GM19438 (cell line): ENCODE data around the gene CAV3.
"Not testable (repeated sequence)": the region's sequence is repeated elsewhere in the genome, so short reads cannot be mapped to it uniquely, and the experiment has no call there.

Experiments
- ATAC-seq: cut with Tn5 transposase; IDR thresholded peaks from one replicate; pipeline ENCODE4 v1.9.1; 2021; ENCODE audit warnings: low read depth; ENCODE audit not compliant: unreplicated experiment

Gene CAV3

DNA sequence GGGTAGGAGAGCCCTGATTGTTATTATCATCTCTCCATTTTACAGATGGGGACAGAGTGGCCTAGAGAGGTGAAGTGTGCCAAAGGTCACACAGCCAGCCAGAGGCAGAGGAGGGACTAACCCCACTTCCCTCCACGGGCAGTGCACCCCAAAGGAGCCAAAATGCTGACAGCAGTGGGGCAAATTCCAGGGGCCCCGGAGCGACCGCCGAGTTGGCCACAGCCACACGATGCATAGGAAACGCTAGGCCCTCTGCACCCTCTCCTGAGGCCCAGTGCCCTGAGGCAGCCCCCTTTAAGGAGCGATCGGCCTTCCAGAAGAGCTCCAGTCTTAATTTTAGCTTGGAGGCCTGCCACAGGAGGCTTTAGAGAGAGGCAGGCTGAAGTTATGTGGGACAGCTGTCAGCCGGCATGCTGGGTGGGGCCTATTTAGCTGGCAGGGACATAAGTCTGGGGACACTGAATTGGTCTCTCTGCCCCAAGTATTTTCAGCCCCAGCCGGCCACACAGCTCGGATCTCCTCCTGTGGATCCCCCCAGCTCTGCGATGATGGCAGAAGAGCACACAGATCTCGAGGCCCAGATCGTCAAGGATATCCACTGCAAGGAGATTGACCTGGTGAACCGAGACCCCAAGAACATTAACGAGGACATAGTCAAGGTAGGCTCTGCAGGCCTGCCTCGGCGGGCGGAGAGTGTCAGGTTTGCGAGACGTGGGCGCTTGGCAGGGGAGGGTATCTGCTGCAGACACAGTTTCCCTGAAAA, at the start of gene CAV3:
CAV3 (plus strand) TSS at position 471 of the 763 bp plus-strand sequence; CDS start at position 546, 75 bp downstream.
- no peak for ATAC-seq

- ATAC-seq = not testable (repeated sequence)
Observed at GRCh38 chr3:8684992-8685391, 48.6 kb upstream of the CAV3 start.

DNA sequence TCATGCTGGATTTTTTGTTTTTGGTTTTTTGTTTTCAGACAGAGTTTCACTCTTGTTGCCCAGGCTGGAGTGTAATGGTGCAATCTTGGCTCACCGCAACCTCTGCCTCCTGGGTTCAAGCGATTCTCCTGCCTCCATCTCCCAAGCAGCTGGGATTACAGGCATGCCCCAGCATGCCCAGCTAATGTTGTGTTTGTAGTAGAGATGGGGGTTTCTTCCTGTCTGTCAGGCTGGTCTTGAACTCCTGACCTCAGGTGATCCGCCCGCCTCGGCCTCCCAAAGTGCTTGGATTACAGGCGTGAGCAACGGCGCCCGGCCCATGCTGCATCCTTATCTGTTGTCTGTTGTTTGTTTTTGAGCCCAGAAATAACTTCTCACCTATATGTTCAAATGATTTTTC, 42.3 kb upstream of the CAV3 start:
- not testable (repeated sequence) for ATAC-seq

DNA sequence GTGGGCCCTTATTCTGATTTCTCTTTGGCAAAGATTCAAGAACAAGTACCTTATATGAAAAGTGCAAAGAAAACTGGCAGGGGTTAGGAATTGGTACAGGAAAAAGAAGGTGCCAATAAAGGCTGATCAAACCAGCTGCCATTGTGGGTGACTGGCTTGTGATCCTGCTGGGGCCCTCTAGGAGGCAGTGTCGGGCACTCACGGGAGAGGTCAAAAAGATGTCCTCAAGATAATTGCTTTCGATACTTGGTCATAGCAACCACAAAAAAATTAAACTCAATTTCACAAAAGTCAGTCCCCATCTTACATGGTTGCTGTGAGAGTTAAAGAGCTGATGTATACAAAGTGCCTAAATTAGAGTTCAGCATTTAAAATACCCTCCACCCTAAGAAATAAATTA, 31.0 kb upstream of the CAV3 start:
- no peak for ATAC-seq

DNA sequence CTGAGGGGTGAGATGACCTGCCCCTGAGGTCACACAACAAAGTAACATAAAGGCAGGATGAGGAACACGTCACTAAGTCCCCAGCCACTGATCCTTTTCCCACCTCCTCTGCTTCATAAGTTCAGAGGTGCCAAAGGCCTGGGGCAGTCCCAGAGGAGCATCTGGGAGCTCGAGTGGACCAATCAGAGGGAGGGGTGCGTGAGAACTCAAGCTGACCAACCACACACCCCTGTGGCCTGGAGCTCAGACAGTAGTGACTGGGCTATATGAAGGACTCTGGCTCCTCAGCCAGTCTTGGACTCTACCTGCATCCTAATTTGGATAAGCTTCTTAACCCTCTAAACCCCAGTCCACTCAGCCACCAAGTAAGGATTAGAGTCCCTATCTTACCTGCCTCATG, 28.0 kb upstream of the CAV3 start:
- no peak for ATAC-seq

DNA sequence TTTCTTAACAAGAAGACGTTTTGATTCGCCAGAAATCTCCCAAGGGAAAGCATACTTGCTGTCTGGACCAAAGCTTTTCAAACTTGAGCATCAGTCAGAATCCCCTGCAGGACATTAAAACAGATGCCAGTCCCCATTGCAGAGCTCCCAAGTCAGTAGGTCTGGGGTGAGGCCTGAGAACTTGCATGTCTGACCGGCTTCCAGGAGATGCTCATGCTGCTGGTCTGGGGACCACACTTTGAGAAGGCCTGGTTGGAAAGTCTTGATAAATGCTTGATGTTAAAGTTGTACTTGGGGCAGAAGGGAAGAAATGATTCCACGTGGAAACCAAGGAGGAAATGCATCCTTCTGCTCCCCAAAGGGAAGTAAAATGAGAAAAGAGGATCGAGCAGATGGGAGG, 24.3 kb upstream of the CAV3 start:
- ATAC-seq = no peak

- ATAC-seq = no peak
Observed at GRCh38 chr3:8709801-8710507, 23.6 kb upstream of the CAV3 start.

GRCh38 chr3:8712045-8712907, 21.3 kb upstream of the CAV3 start:
- ATAC-seq = no peak

DNA sequence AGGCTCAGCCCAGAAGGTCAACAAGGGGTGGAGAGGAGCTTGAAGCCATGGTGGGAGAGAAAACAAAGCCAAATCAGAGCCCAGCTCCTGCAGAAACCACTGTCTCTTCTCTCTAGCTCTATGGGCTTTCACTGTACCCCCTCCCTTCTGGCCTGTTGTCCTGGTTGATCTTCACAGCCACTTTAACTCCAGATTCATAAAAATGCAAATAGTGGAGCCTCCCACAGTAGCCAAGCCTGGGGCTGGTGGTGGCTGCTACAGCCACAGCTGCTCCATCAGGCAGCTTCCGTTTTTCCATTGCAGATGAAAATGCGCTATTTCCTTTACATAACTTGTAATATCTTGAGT, 20.7 kb upstream of the CAV3 start:
- ATAC-seq = no peak

DNA sequence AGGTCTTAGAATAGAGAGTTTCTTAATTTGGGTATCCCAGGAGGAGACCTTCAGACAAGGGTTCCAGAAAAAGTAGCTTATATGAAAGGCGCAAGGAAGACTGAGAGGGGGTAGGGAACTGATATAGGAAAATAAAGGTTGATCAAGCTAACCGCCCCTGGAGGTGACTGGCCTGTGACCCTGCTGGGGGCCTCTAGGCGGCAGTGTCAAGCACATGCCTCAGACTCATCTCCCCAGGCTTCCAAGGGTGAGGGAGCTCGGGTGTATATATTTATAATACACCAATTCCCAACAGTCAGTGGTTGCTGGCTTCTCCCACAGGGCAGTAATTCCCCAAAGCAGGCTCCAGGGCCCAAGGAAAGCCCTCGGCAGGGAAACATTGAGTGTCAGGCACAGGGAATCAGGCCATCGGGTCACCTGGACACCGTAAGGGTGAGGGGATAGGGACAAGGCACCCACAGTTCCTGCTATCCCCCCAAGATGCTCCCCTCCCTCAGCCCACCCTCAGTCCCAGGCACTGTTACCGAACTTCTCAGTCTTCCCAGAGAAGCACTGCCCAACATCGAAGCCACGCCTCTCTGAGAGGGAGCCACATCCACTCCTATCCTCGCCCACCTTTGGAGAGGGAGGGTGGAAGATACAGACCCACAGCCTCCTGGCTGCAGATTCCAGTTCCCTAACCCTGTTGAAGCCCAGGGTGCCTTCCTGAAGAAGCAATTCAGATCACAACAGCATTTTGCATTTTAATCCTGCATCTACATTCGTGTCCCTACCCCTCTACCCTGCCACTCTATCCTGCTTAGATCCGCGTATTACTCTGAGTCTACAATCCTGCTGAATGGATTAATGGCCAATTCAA, 19.5 kb upstream of the CAV3 start:
- peak; percentile 60 for ATAC-seq

- not testable (repeated sequence) for ATAC-seq
Observed at GRCh38 chr3:8715757-8716156, 17.8 kb upstream of the CAV3 start.

- no peak for ATAC-seq
Observed at GRCh38 chr3:8722808-8723207, 10.8 kb upstream of the CAV3 start.

DNA sequence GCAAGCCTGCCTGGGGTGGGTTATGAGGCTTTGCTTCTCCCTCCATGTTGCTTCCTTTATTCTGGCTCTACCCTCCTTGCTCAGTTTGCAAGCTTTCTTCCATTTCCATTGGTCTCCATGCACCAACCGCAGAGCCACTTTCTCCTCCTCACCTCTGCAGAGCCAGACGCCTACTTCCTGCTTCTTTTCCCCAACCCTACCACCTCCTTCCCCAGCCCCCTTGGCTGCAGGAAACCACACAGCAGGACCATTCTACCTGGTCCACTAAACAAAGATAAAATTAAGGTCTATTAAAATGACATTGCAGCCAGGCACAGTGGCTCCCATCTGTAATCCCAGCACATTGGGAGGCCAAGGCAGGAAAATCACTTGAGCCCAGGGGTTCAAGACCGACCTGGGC, 10.0 kb upstream of the CAV3 start:
- no peak for ATAC-seq

GRCh38 chr3:8724108-8724752, 9.4 kb upstream of the CAV3 start:
- ATAC-seq = no peak

GRCh38 chr3:8727605-8728512, 5.7 kb upstream of the CAV3 start:
- no peak for ATAC-seq

- ATAC-seq = no peak
Observed at GRCh38 chr3:8729479-8729878, 4.1 kb upstream of the CAV3 start.

DNA sequence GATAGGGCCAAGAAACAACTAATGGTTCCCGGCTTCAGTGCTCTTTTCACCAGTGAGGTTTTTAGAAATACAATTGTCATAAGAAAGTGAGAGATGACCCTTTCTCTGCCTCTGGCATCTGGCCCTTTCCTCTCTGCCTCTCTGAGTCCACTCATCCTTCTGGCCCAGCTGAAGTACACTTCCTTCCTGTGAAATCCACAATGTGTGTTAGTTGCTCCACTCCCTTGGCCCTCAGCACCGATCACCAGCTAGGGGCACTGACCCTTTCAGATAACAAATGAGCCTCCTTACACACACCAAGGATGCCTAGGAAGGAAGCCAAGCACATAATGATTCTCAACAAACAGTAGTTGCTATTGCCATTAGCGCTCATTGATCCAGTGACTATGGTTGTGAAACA, 2.9 kb upstream of the CAV3 start:
- no peak for ATAC-seq

GRCh38 chr3:8732413-8732812, 1.2 kb upstream of the CAV3 start:
- no peak for ATAC-seq
